Right lobe of liver (tissue), 4 donors: ENCODE results near the gene VSTM2B.

Experiments used
- CTCF ChIP-seq, 4 donors: fragments of 200-600 bp in 3 of 4; fragments of 450-650 bp in 1 of 4; IDR thresholded peaks; one replicate each; pipeline versions ENCODE4 v1.5.1 to v1.8.0; 2016 to 2022; ENCODE audit warnings: antibody characterized with exemption in 4 of 4, mild to moderate bottlenecking in 2 of 4
- POLR2A ChIP-seq: fragments of 450-650 bp; IDR thresholded peaks from one replicate; pipeline ENCODE4 v1.6.1; 2017; ENCODE audit warnings: antibody characterized with exemption, mild to moderate bottlenecking
- donor health status: DM: no; HTN: no; CAD: no.
- donor health status: DM: no; HTN: no; CAD: no.
- donor health status: DM: no; HTN: yes; CAD: no.

- TF ChIP-seq POLR2A (no peak), CTCF (IDR thresholded peaks at IDR 0.05) (no peak)
These were observed 13.3 kb downstream of the VSTM2B start for GRCh38 chr19:29539131-29539530.
